WTC11 (cell line): ENCODE data around the gene RPL23. TPM values are rescaled to one million over a fixed set of nuclear protein-coding genes. Genes with fewer than 3 reads are reported as not detected.

Experiments used
- ATAC-seq: fragments of 200-7000 bp; cut with Tn5 transposase; 2 replicates; pipeline ENCODE4 v1.10.0; 2021; ENCODE audit warnings: mild to moderate bottlenecking, moderate library complexity
- CTCF ChIA-PET: fragments of 300-600 bp; sonication (Branson Sonifier 250); formaldehyde crosslinking; loops from one replicate; lab custom pipeline; 2021; ENCODE audit warnings: antibody characterized with exemption; lab: Charles Lee
- POLR2A ChIA-PET: fragments of 350-600 bp; sonication (Branson Sonifier 250); formaldehyde crosslinking; loops from one replicate; lab custom pipeline; 2021; ENCODE audit warnings: antibody characterized with exemption; lab: Charles Lee
- DNase-seq: peaks from one replicate; pipeline ENCODE4 v3.0.0; 2021; ENCODE audit warnings: low spot score
- H3K27ac Mint-ChIP-seq: 2 replicates; pipeline ENCODE4 v1.8.0; 2021; ENCODE audit warnings: mixed read lengths
- H3K27me3 Mint-ChIP-seq: 2 replicates; pipeline ENCODE4 v1.8.0; 2021; ENCODE audit warnings: low read depth, mild to moderate bottlenecking, moderate library complexity, mixed read lengths
- H3K36me3 Mint-ChIP-seq: 2 replicates; pipeline ENCODE4 v1.8.0; 2021; ENCODE audit warnings: mixed read lengths
- H3K4me1 Mint-ChIP-seq: 2 replicates; pipeline ENCODE4 v1.8.0; 2022; ENCODE audit warnings: mixed read lengths
- H3K4me3 Mint-ChIP-seq: 2 replicates; pipeline ENCODE4 v1.8.0; 2021; ENCODE audit warnings: mild to moderate bottlenecking, moderate library complexity, mixed read lengths
- H3K9me3 Mint-ChIP-seq: 2 replicates; pipeline ENCODE4 v1.8.0; 2021; ENCODE audit warnings: mixed read lengths
- ESRRA ChIP-seq: sonication (generic); formaldehyde crosslinking; IDR thresholded peaks from 2 replicates; pipeline ENCODE4 v1.8.1; 2022; ENCODE audit warnings: mild to moderate bottlenecking, missing genetic modification reagents, borderline replicate concordance
- FOXK1 ChIP-seq: sonication (generic); formaldehyde crosslinking; IDR thresholded peaks from 2 replicates; pipeline ENCODE4 v1.8.0; 2022; ENCODE audit warnings: mild to moderate bottlenecking, moderate library complexity, missing genetic modification reagents
- JUN ChIP-seq: sonication (generic); formaldehyde crosslinking; IDR thresholded peaks from 2 replicates; pipeline ENCODE4 v1.8.0; 2023; ENCODE audit warnings: mild to moderate bottlenecking, missing genetic modification reagents
- NFE2L1 ChIP-seq: sonication (generic); formaldehyde crosslinking; IDR thresholded peaks from 2 replicates; pipeline ENCODE4 v1.8.1; 2023; ENCODE audit warnings: missing genetic modification reagents
- SP1 ChIP-seq: sonication (generic); formaldehyde crosslinking; conservative IDR thresholded peaks from 2 replicates; pipeline ENCODE4 v1.8.1; 2022; ENCODE audit warnings: missing genetic modification reagents
- ZNF121 ChIP-seq: sonication (generic); formaldehyde crosslinking; IDR thresholded peaks from 2 replicates; pipeline ENCODE4 v1.8.0; 2023; ENCODE audit warnings: missing genetic modification reagents
- ZNF219 ChIP-seq: sonication (generic); formaldehyde crosslinking; IDR thresholded peaks from 2 replicates; pipeline ENCODE4 v1.8.0; 2023; ENCODE audit warnings: missing genetic modification reagents, mild to moderate bottlenecking, borderline replicate concordance
- total RNA-seq: library from RNA; stranded (reverse); gene quantifications from 3 replicates; pipeline ENCODE4 v1.2.3, GENCODE V29; 2021
- TF ChIP-seq, protein P1 (sequence below): fragments of 200-600 bp; IDR thresholded peaks from 2 replicates; pipeline ENCODE4 v1.8.0; 2022; ENCODE audit warnings: antibody characterized with exemption
- TF ChIP-seq, protein P2 (sequence below): sonication (generic); formaldehyde crosslinking; IDR thresholded peaks from 2 replicates; pipeline ENCODE4 v1.8.1; 2023; ENCODE audit warnings: mild to moderate bottlenecking, missing genetic modification reagents
- TF ChIP-seq, protein P3 (sequence below): sonication (generic); formaldehyde crosslinking; IDR thresholded peaks from 2 replicates; pipeline ENCODE4 v1.8.0; 2022; ENCODE audit warnings: missing genetic modification reagents
- TF ChIP-seq, protein P4 (sequence below): sonication (generic); formaldehyde crosslinking; IDR thresholded peaks from 2 replicates; pipeline ENCODE4 v1.8.0; 2022; ENCODE audit warnings: mild to moderate bottlenecking, missing genetic modification reagents
- TF ChIP-seq, protein P5 (sequence below): fragments of 250-450 bp; sonication (Bioruptor Pico); IDR thresholded peaks from 2 replicates; pipeline ENCODE4 v1.9.0; 2021; ENCODE audit warnings: mild to moderate bottlenecking
- TF ChIP-seq, protein P6 (sequence below): fragments of 250-450 bp; sonication (Bioruptor Pico); IDR thresholded peaks from 2 replicates; pipeline ENCODE4 v1.9.0; 2021; ENCODE audit warnings: moderate library complexity, mild to moderate bottlenecking, inconsistent platforms, borderline replicate concordance
- TF ChIP-seq, protein P7 (sequence below): sonication (generic); formaldehyde crosslinking; IDR thresholded peaks from 2 replicates; pipeline ENCODE4 v1.8.1; 2022; ENCODE audit warnings: low read depth, missing genetic modification reagents, borderline replicate concordance
- TF ChIP-seq, protein P8 (sequence below): sonication (generic); formaldehyde crosslinking; IDR thresholded peaks from 2 replicates; pipeline ENCODE4 v1.8.1; 2022; ENCODE audit warnings: mild to moderate bottlenecking, moderate library complexity, missing genetic modification reagents

Gene RPL23
- total RNA-seq, 1 experiment from 2014 or later: 1,832 TPM

DNA sequence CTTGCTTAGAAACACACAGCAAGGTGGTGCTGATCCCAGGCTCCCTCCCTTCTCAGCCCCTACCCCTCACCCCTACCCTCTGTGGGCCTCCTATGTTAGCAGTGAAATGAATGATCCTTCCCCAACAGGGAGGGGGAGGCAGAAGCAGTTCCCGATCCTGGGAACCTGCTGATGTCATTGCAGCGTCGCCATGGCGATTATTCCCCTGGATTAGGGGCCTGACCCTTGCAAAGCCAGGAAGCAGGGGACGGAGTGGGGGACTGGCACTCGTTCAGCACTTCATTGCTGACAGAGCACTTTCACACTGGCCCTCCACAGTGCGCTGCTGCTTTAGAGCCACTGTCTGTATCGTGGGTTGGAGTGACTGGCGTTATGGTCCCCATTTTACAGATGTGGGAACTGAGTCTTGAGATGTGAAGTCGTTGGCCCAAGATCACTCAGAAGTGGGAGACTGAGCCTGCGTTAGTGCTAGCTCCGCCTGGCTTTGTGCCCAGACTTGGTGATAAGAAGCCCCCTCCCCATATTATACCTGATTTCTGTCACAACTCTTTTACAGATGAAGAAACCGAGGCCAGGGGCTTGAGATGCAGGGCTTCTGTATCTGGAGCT is 42.9 kb upstream of the RPL23 start:
- Mint-ChIP-seq H3K36me3 (peaks cover 24% of the 10 kb centered on the region), H3K27ac (no peak overlapping the region), H3K27me3 (no peaks in the 10 kb centered on the region), H3K4me3 (no peak overlapping the region), H3K9me3 (no peaks in the 10 kb centered on the region), H3K4me1 (peaks cover 40% of the 10 kb centered on the region)
- TF ChIP-seq, protein P1, sequence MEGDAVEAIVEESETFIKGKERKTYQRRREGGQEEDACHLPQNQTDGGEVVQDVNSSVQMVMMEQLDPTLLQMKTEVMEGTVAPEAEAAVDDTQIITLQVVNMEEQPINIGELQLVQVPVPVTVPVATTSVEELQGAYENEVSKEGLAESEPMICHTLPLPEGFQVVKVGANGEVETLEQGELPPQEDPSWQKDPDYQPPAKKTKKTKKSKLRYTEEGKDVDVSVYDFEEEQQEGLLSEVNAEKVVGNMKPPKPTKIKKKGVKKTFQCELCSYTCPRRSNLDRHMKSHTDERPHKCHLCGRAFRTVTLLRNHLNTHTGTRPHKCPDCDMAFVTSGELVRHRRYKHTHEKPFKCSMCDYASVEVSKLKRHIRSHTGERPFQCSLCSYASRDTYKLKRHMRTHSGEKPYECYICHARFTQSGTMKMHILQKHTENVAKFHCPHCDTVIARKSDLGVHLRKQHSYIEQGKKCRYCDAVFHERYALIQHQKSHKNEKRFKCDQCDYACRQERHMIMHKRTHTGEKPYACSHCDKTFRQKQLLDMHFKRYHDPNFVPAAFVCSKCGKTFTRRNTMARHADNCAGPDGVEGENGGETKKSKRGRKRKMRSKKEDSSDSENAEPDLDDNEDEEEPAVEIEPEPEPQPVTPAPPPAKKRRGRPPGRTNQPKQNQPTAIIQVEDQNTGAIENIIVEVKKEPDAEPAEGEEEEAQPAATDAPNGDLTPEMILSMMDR: no peak
- TF ChIP-seq, protein P2, sequence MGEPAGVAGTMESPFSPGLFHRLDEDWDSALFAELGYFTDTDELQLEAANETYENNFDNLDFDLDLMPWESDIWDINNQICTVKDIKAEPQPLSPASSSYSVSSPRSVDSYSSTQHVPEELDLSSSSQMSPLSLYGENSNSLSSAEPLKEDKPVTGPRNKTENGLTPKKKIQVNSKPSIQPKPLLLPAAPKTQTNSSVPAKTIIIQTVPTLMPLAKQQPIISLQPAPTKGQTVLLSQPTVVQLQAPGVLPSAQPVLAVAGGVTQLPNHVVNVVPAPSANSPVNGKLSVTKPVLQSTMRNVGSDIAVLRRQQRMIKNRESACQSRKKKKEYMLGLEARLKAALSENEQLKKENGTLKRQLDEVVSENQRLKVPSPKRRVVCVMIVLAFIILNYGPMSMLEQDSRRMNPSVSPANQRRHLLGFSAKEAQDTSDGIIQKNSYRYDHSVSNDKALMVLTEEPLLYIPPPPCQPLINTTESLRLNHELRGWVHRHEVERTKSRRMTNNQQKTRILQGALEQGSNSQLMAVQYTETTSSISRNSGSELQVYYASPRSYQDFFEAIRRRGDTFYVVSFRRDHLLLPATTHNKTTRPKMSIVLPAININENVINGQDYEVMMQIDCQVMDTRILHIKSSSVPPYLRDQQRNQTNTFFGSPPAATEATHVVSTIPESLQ: no peak
- TF ChIP-seq, protein P3, sequence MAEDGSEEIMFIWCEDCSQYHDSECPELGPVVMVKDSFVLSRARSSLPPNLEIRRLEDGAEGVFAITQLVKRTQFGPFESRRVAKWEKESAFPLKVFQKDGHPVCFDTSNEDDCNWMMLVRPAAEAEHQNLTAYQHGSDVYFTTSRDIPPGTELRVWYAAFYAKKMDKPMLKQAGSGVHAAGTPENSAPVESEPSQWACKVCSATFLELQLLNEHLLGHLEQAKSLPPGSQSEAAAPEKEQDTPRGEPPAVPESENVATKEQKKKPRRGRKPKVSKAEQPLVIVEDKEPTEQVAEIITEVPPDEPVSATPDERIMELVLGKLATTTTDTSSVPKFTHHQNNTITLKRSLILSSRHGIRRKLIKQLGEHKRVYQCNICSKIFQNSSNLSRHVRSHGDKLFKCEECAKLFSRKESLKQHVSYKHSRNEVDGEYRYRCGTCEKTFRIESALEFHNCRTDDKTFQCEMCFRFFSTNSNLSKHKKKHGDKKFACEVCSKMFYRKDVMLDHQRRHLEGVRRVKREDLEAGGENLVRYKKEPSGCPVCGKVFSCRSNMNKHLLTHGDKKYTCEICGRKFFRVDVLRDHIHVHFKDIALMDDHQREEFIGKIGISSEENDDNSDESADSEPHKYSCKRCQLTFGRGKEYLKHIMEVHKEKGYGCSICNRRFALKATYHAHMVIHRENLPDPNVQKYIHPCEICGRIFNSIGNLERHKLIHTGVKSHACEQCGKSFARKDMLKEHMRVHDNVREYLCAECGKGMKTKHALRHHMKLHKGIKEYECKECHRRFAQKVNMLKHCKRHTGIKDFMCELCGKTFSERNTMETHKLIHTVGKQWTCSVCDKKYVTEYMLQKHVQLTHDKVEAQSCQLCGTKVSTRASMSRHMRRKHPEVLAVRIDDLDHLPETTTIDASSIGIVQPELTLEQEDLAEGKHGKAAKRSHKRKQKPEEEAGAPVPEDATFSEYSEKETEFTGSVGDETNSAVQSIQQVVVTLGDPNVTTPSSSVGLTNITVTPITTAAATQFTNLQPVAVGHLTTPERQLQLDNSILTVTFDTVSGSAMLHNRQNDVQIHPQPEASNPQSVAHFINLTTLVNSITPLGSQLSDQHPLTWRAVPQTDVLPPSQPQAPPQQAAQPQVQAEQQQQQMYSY: 0 out of 2 replicates have a peak, but pooled peaks have one; percentile 18
- no peak for DNase-seq
- CTCF ChIA-PET: no interaction called here
- ATAC-seq: no peak
- POLR2A ChIA-PET: no interaction called here

DNA sequence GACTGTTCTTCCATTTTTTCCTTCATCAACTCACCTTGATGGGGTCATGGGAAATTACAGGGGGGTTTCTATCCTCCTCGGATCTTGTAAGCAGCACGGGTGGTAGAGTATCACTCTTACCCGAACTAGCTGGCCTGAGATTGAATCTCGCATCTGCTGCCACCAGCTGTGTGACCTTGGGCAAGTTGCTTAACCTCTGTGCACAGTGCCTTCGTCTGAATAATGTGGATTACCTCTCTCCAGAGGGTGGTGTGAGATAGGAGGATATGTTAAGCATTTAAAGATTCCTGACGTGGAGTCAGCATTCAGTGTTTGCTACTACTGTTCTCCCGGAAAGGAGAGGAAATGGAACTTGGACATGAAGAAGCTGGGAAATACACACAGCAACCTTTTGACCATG is 40.8 kb upstream of the RPL23 start:
- Mint-ChIP-seq H3K27ac (peak overlapping the region; percentile 86), H3K27me3 (no peaks in the 10 kb centered on the region), H3K4me1 (peaks cover 36% of the 10 kb centered on the region), H3K9me3 (no peaks in the 10 kb centered on the region), H3K36me3 (peaks cover 25% of the 10 kb centered on the region), H3K4me3 (no peak overlapping the region)
- ChIA-PET CTCF (interaction anchor here (1.0 to 1.8 kb wide), 4 partner anchors 10 to 270 kb away, joined by 3 to 7 read pairs (median 6); no protein-coding TSS in a partner anchor), POLR2A (interaction anchor here (0.6 kb wide), 1 partner anchor 18 kb away, joined by 4 read pairs; no protein-coding TSS in a partner anchor)
- no peak for TF ChIP-seq NFE2L1 (CRISPR knock-in tag)
- TF ChIP-seq, protein P3: no peak
- TF ChIP-seq, protein P4, sequence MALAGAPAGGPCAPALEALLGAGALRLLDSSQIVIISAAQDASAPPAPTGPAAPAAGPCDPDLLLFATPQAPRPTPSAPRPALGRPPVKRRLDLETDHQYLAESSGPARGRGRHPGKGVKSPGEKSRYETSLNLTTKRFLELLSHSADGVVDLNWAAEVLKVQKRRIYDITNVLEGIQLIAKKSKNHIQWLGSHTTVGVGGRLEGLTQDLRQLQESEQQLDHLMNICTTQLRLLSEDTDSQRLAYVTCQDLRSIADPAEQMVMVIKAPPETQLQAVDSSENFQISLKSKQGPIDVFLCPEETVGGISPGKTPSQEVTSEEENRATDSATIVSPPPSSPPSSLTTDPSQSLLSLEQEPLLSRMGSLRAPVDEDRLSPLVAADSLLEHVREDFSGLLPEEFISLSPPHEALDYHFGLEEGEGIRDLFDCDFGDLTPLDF (CRISPR knock-in tag): no peak
- no peak for TF ChIP-seq JUN
- TF ChIP-seq, protein P5, sequence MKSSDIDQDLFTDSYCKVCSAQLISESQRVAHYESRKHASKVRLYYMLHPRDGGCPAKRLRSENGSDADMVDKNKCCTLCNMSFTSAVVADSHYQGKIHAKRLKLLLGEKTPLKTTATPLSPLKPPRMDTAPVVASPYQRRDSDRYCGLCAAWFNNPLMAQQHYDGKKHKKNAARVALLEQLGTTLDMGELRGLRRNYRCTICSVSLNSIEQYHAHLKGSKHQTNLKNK: no peak
- TF ChIP-seq SP1 (CRISPR knock-in tag): no peak
- TF ChIP-seq FOXK1 (CRISPR knock-in tag): no peak
- no peak for TF ChIP-seq ZNF121
- TF ChIP-seq ESRRA (CRISPR knock-in tag): no peak
- TF ChIP-seq, protein P6, sequence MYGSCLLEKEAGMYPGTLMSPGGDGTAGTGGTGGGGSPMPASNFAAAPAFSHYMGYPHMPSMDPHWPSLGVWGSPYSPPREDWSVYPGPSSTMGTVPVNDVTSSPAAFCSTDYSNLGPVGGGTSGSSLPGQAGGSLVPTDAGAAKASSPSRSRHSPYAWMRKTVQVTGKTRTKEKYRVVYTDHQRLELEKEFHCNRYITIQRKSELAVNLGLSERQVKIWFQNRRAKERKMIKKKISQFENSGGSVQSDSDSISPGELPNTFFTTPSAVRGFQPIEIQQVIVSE: no peak
- TF ChIP-seq ZNF219 (CRISPR knock-in tag): no peak
- TF ChIP-seq, protein P7, sequence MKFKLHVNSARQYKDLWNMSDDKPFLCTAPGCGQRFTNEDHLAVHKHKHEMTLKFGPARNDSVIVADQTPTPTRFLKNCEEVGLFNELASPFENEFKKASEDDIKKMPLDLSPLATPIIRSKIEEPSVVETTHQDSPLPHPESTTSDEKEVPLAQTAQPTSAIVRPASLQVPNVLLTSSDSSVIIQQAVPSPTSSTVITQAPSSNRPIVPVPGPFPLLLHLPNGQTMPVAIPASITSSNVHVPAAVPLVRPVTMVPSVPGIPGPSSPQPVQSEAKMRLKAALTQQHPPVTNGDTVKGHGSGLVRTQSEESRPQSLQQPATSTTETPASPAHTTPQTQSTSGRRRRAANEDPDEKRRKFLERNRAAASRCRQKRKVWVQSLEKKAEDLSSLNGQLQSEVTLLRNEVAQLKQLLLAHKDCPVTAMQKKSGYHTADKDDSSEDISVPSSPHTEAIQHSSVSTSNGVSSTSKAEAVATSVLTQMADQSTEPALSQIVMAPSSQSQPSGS: no peak
- TF ChIP-seq, protein P8, sequence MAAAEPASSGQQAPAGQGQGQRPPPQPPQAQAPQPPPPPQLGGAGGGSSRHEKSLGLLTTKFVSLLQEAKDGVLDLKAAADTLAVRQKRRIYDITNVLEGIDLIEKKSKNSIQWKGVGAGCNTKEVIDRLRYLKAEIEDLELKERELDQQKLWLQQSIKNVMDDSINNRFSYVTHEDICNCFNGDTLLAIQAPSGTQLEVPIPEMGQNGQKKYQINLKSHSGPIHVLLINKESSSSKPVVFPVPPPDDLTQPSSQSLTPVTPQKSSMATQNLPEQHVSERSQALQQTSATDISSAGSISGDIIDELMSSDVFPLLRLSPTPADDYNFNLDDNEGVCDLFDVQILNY (CRISPR knock-in tag): no peak
- DNase-seq: peak; percentile 9
- ATAC-seq: peak; percentile 27
